ENCODE measurements around the gene SLC6A11. TPM values are rescaled to one million over a fixed set of nuclear protein-coding genes. Genes with fewer than 3 reads are reported as not detected.

SLC6A11 gene
- polyA plus RNA-seq, 4 donors = 0.04 TPM; not detected in 3

DNA sequence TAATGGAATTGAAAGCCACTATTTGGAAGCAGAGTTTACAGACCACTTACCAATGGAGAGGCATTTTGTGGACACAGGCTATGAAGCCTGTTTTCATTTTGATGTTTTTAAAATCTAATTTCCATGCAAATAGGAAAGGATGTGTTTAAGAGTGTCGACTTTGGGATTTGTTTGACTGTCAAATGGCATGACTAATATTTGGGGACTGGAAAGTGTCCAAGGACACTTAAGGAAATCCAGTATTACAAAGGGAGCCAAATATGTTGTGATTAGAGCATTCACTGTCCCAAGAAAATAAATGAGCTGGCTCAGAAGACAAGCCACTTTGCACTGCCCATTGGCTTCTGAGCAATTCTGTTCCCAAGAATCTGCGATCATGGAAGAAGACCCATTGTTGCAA, 34.0 kb upstream of the SLC6A11 start:
- DNase-seq (no peak), FAIRE-seq (no peak)
- H3K27ac ChIP-seq (ENCODE audit: low read depth in 1 of 3, low read length in 2 of 3) = no peak overlapping the region
- no peaks in the 10 kb centered on the region for H3K4me1 ChIP-seq (ENCODE audit: control insufficient read depth in 3 of 3, insufficient read depth in 2 of 3, low read depth in 1 of 3, low read length in 2 of 3)
- no peaks in the 10 kb centered on the region for H3K36me3 ChIP-seq (ENCODE audit: control insufficient read depth in 3 of 3, insufficient read depth in 2 of 3, low read depth in 1 of 3, low read length in 3 of 3)
- WGBS, 3 donors = 50 to 66% (median 59%) methylated on average over 2 of the region's 2 CpGs
- H3K27me3 ChIP-seq (ENCODE audit: control insufficient read depth in 3 of 3, insufficient read depth in 3 of 3, low read length in 3 of 3) = peaks cover 0 to 8% (median 0%) of the 10 kb centered on the region in 3 donors
- H3K4me3 ChIP-seq (ENCODE audit: low read depth in 1 of 3, low read length in 3 of 3) = no peak overlapping the region
- H3K9me3 ChIP-seq (ENCODE audit: control insufficient read depth in 2 of 2, insufficient read depth in 1 of 2, low read depth in 1 of 2, low read length in 1 of 2) = no peaks in the 10 kb centered on the region

DNA sequence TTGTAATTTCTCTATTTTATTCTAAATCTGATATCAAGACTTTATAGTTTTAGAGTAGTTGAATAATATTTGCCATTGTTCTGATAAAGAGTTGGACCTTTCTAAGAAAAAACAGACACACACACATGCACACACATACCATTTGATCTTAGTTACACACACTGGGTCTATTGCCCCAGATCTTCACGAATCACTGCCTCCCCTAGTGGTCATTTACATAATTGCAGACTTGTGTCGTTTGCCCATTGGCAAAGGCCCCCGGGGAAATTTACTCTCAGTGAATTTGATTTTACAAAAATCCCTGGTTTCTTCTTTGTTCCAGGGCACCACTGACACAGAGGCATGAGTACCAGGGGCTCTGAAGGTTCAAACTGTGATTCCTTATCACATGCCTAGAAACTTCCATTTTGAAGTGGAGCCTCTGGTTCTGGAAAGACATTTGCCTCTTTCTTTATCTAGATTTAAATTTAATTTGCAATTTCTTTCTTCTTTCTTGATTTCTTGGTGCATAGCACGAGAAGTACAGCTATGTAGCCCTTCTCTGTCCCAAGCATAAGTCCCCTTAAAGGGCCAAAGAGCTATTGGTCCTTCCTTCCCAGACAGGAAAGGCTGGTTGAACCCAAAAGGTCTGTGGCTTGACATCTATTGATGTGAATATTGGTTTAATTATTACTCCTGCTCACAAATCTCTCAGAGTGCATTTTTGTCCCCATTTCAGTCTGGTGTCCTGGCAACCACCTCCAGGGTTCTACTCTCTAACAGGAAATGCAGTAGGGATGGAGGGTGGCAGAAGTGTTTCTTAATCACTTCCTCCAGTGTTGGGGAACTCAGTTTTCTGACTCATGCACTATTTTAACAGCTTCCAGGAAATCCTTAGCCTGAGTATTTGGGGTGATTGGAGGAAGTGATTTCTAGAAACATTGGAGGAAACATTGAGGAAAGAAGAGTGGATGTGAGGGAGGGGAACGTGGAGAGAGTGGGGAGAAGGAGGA, 32.4 kb upstream of the SLC6A11 start:
- H3K36me3 ChIP-seq (ENCODE audit: control insufficient read depth in 3 of 3, insufficient read depth in 2 of 3, low read depth in 1 of 3, low read length in 3 of 3) = no peaks in the 10 kb centered on the region
- H3K4me1 ChIP-seq (ENCODE audit: control insufficient read depth in 3 of 3, insufficient read depth in 2 of 3, low read depth in 1 of 3, low read length in 2 of 3) = no peaks in the 10 kb centered on the region
- WGBS, 3 donors = 15 to 20% (median 18%) methylated on average over 5 of the region's 5 CpGs
- no peak overlapping the region for H3K27ac ChIP-seq (ENCODE audit: low read depth in 1 of 3, low read length in 2 of 3)
- H3K27me3 ChIP-seq (ENCODE audit: control insufficient read depth in 3 of 3, insufficient read depth in 3 of 3, low read length in 3 of 3) = peaks cover 0 to 8% (median 0%) of the 10 kb centered on the region in 3 donors
- DNase-seq (peak; percentile 16 to 45), FAIRE-seq (no peak)
- H3K4me3 ChIP-seq (ENCODE audit: low read depth in 1 of 3, low read length in 3 of 3) = no peak overlapping the region
- no peaks in the 10 kb centered on the region for H3K9me3 ChIP-seq (ENCODE audit: control insufficient read depth in 2 of 2, insufficient read depth in 1 of 2, low read depth in 1 of 2, low read length in 1 of 2)

GRCh38 chr3:10786640-10787039, 29.4 kb upstream of the SLC6A11 start:
- H3K4me1 ChIP-seq (ENCODE audit: control insufficient read depth in 3 of 3, insufficient read depth in 2 of 3, low read depth in 1 of 3, low read length in 2 of 3) = no peaks in the 10 kb centered on the region
- H3K4me3 ChIP-seq (ENCODE audit: low read depth in 1 of 3, low read length in 3 of 3) = no peak overlapping the region
- H3K36me3 ChIP-seq (ENCODE audit: control insufficient read depth in 3 of 3, insufficient read depth in 2 of 3, low read depth in 1 of 3, low read length in 3 of 3) = no peaks in the 10 kb centered on the region
- no peak overlapping the region for H3K27ac ChIP-seq (ENCODE audit: low read depth in 1 of 3, low read length in 2 of 3)
- no peaks in the 10 kb centered on the region for H3K9me3 ChIP-seq (ENCODE audit: control insufficient read depth in 2 of 2, insufficient read depth in 1 of 2, low read depth in 1 of 2, low read length in 1 of 2)
- H3K27me3 ChIP-seq (ENCODE audit: control insufficient read depth in 3 of 3, insufficient read depth in 3 of 3, low read length in 3 of 3) = peaks cover 0 to 4% (median 0%) of the 10 kb centered on the region in 3 donors
- no peak for FAIRE-seq
- no peak for DNase-seq

GRCh38 chr3:10788451-10788850, 27.6 kb upstream of the SLC6A11 start:
- no peak for FAIRE-seq
- Histone ChIP-seq H3K9me3 (ENCODE audit: control insufficient read depth in 2 of 2, insufficient read depth in 1 of 2, low read depth in 1 of 2, low read length in 1 of 2) (no peaks in the 10 kb centered on the region), H3K4me1 (ENCODE audit: control insufficient read depth in 3 of 3, insufficient read depth in 2 of 3, low read depth in 1 of 3, low read length in 2 of 3) (no peaks in the 10 kb centered on the region), H3K36me3 (ENCODE audit: control insufficient read depth in 3 of 3, insufficient read depth in 2 of 3, low read depth in 1 of 3, low read length in 3 of 3) (no peaks in the 10 kb centered on the region), H3K27ac (ENCODE audit: low read depth in 1 of 3, low read length in 2 of 3) (no peak overlapping the region), H3K4me3 (ENCODE audit: low read depth in 1 of 3, low read length in 3 of 3) (no peak overlapping the region), H3K27me3 (ENCODE audit: control insufficient read depth in 3 of 3, insufficient read depth in 3 of 3, low read length in 3 of 3) (peaks cover 0 to 8% (median 0%) of the 10 kb centered on the region in 3 donors)
- WGBS, 3 donors = 7 to 40% (median 8%) methylated on average over 1 of the region's 1 CpG
- no peak for DNase-seq

DNA sequence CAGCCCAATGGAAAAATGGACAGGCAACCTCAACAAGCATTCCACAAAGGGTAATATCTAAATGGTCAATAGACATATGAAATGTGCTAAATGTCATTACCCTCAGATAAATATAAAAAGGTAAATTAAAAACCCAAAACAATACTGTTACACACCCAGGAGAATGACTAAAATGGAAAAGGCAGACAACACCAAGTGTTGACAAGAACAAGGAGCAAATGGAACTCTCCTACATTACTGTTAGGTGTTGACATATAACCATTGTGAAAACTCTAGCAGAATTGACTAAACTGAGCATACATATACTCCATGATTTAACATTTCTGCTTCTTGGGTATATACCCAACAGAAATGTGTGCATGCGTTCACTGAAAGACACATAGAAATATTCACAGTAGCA, 25.3 kb upstream of the SLC6A11 start:
- Histone ChIP-seq H3K9me3 (ENCODE audit: control insufficient read depth in 2 of 2, insufficient read depth in 1 of 2, low read depth in 1 of 2, low read length in 1 of 2) (no peaks in the 10 kb centered on the region), H3K36me3 (ENCODE audit: control insufficient read depth in 3 of 3, insufficient read depth in 2 of 3, low read depth in 1 of 3, low read length in 3 of 3) (no peaks in the 10 kb centered on the region), H3K27me3 (ENCODE audit: control insufficient read depth in 3 of 3, insufficient read depth in 3 of 3, low read length in 3 of 3) (peaks cover 0 to 4% (median 0%) of the 10 kb centered on the region in 3 donors), H3K4me1 (ENCODE audit: control insufficient read depth in 3 of 3, insufficient read depth in 2 of 3, low read depth in 1 of 3, low read length in 2 of 3) (no peaks in the 10 kb centered on the region), H3K4me3 (ENCODE audit: low read depth in 1 of 3, low read length in 3 of 3) (no peak overlapping the region), H3K27ac (ENCODE audit: low read depth in 1 of 3, low read length in 2 of 3) (no peak overlapping the region)
- WGBS, 3 donors = 88 to 100% (median 97%) methylated on average over 1 of the region's 1 CpG
- FAIRE-seq (no peak), DNase-seq (no peak)

GRCh38 chr3:10792208-10792607, 23.8 kb upstream of the SLC6A11 start:
- WGBS, 3 donors = 62 to 72% (median 67%) methylated on average over 4 of the region's 4 CpGs
- no peak overlapping the region for H3K4me3 ChIP-seq (ENCODE audit: low read depth in 1 of 3, low read length in 3 of 3)

GRCh38 chr3:10798600-10799367, 17.2 kb upstream of the SLC6A11 start:
- Histone ChIP-seq H3K9me3 (ENCODE audit: control insufficient read depth in 2 of 2, insufficient read depth in 1 of 2, low read depth in 1 of 2, low read length in 1 of 2) (no peaks in the 10 kb centered on the region), H3K4me3 (ENCODE audit: low read depth in 1 of 3, low read length in 3 of 3) (no peak overlapping the region), H3K4me1 (ENCODE audit: control insufficient read depth in 3 of 3, insufficient read depth in 2 of 3, low read depth in 1 of 3, low read length in 2 of 3) (no peaks in the 10 kb centered on the region), H3K27ac (ENCODE audit: low read depth in 1 of 3, low read length in 2 of 3) (no peak overlapping the region), H3K27me3 (ENCODE audit: control insufficient read depth in 3 of 3, insufficient read depth in 3 of 3, low read length in 3 of 3) (no peaks in the 10 kb centered on the region), H3K36me3 (ENCODE audit: control insufficient read depth in 3 of 3, insufficient read depth in 2 of 3, low read depth in 1 of 3, low read length in 3 of 3) (no peaks in the 10 kb centered on the region)
- no peak for DNase-seq
- FAIRE-seq = no peak
- 32 to 60% (median 37%) methylated on average over 5 of the region's 5 CpGs for whole genome bisulfite sequencing, 3 donors

More at GRCh38 chr3:10792208-10792607, 23.8 kb upstream of the SLC6A11 start:
- H3K27me3 ChIP-seq (ENCODE audit: control insufficient read depth in 3 of 3, insufficient read depth in 3 of 3, low read length in 3 of 3) = peaks cover 0 to 4% (median 0%) of the 10 kb centered on the region in 3 donors
- no peaks in the 10 kb centered on the region for H3K4me1 ChIP-seq (ENCODE audit: control insufficient read depth in 3 of 3, insufficient read depth in 2 of 3, low read depth in 1 of 3, low read length in 2 of 3)
- FAIRE-seq (no peak), DNase-seq (no peak)
- H3K9me3 ChIP-seq (ENCODE audit: control insufficient read depth in 2 of 2, insufficient read depth in 1 of 2, low read depth in 1 of 2, low read length in 1 of 2) = no peaks in the 10 kb centered on the region
- H3K27ac ChIP-seq (ENCODE audit: low read depth in 1 of 3, low read length in 2 of 3) = no peak overlapping the region
- no peaks in the 10 kb centered on the region for H3K36me3 ChIP-seq (ENCODE audit: control insufficient read depth in 3 of 3, insufficient read depth in 2 of 3, low read depth in 1 of 3, low read length in 3 of 3)

GRCh38 chr3:10804183-10804648, 11.8 kb upstream of the SLC6A11 start:
- no peaks in the 10 kb centered on the region for H3K36me3 ChIP-seq (ENCODE audit: control insufficient read depth in 3 of 3, insufficient read depth in 2 of 3, low read depth in 1 of 3, low read length in 3 of 3)
- 0 to 48% (median 25%) methylated on average over 2 of the region's 2 CpGs for WGBS, 3 donors
- H3K4me1 ChIP-seq (ENCODE audit: control insufficient read depth in 3 of 3, insufficient read depth in 2 of 3, low read depth in 1 of 3, low read length in 2 of 3) = no peaks in the 10 kb centered on the region

More at GRCh38 chr3:10804183-10804648, 11.8 kb upstream of the SLC6A11 start:
- no peak for FAIRE-seq
- no peak for DNase-seq
- Histone ChIP-seq H3K4me3 (ENCODE audit: low read depth in 1 of 3, low read length in 3 of 3) (no peak overlapping the region), H3K27ac (ENCODE audit: low read depth in 1 of 3, low read length in 2 of 3) (no peak overlapping the region), H3K27me3 (ENCODE audit: control insufficient read depth in 3 of 3, insufficient read depth in 3 of 3, low read length in 3 of 3) (no peaks in the 10 kb centered on the region), H3K9me3 (ENCODE audit: control insufficient read depth in 2 of 2, insufficient read depth in 1 of 2, low read depth in 1 of 2, low read length in 1 of 2) (no peaks in the 10 kb centered on the region)

All from small intestine (tissue), 7 donors.